ENCODE data around the gene DGCR8.

The DGCR8 gene

GRCh38 chr22:20089977-20090729 is 10.1 kb downstream of the DGCR8 start:
- DNase-seq (ENCODE audit: low read depth in 2 of 2), result no peak

GRCh38 chr22:20090730-20091240 is 10.7 kb downstream of the DGCR8 start:
- no peak for DNase-seq (ENCODE audit: low read depth in 2 of 2)

- no peak for DNase-seq (ENCODE audit: low read depth in 2 of 2)
Measured at GRCh38 chr22:20091690-20092476, 11.8 kb downstream of the DGCR8 start.

- DNase-seq (ENCODE audit: low read depth in 2 of 2), result no peak
Measured at GRCh38 chr22:20092477-20092854, 12.4 kb downstream of the DGCR8 start.

GRCh38 chr22:20093418-20094196 is 13.6 kb downstream of the DGCR8 start:
- DNase-seq (ENCODE audit: low read depth in 2 of 2), result no peak

- no peak for DNase-seq (ENCODE audit: low read depth in 2 of 2)
Measured at GRCh38 chr22:20094197-20094807, 14.3 kb downstream of the DGCR8 start.

GRCh38 chr22:20095521-20095920 is 15.5 kb downstream of the DGCR8 start:
- DNase-seq (ENCODE audit: low read depth in 2 of 2), result no peak

- DNase-seq (ENCODE audit: low read depth in 2 of 2), result no peak
Measured at GRCh38 chr22:20096574-20097420, 16.8 kb downstream of the DGCR8 start.

GRCh38 chr22:20099099-20099711 is 19.2 kb downstream of the DGCR8 start:
- DNase-seq (ENCODE audit: low read depth in 2 of 2), result no peak

- DNase-seq (ENCODE audit: low read depth in 2 of 2), result no peak
Measured at GRCh38 chr22:20101638-20102037, 21.6 kb downstream of the DGCR8 start.

GRCh38 chr22:20102203-20102780 is 22.3 kb downstream of the DGCR8 start:
- DNase-seq (ENCODE audit: low read depth in 2 of 2), result no peak

GRCh38 chr22:20105456-20106204 is 25.6 kb downstream of the DGCR8 start:
- DNase-seq (ENCODE audit: low read depth in 2 of 2), result no peak

- no peak for DNase-seq (ENCODE audit: low read depth in 2 of 2)
Measured at GRCh38 chr22:20106205-20106848, 26.3 kb downstream of the DGCR8 start.

GRCh38 chr22:20106849-20107237 is 26.8 kb downstream of the DGCR8 start:
- no peak for DNase-seq (ENCODE audit: low read depth in 2 of 2)

- DNase-seq (ENCODE audit: low read depth in 2 of 2), result no peak
Measured at GRCh38 chr22:20107471-20107901, 27.4 kb downstream of the DGCR8 start.

GRCh38 chr22:20107951-20108756 is 28.1 kb downstream of the DGCR8 start:
- no peak for DNase-seq (ENCODE audit: low read depth in 2 of 2)

GRCh38 chr22:20108757-20109230 is 28.8 kb downstream of the DGCR8 start:
- no peak for DNase-seq (ENCODE audit: low read depth in 2 of 2)

All from fibroblast of skin of left quadriceps (primary cell).